ENCODE data around the gene MLLT3.

GRCh38 chr9:20630241-20630943 lies 8.1 kb upstream of the MLLT3 start:
- TF ChIP-seq, protein P1, sequence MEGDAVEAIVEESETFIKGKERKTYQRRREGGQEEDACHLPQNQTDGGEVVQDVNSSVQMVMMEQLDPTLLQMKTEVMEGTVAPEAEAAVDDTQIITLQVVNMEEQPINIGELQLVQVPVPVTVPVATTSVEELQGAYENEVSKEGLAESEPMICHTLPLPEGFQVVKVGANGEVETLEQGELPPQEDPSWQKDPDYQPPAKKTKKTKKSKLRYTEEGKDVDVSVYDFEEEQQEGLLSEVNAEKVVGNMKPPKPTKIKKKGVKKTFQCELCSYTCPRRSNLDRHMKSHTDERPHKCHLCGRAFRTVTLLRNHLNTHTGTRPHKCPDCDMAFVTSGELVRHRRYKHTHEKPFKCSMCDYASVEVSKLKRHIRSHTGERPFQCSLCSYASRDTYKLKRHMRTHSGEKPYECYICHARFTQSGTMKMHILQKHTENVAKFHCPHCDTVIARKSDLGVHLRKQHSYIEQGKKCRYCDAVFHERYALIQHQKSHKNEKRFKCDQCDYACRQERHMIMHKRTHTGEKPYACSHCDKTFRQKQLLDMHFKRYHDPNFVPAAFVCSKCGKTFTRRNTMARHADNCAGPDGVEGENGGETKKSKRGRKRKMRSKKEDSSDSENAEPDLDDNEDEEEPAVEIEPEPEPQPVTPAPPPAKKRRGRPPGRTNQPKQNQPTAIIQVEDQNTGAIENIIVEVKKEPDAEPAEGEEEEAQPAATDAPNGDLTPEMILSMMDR (IDR thresholded peaks at IDR 0.05) = no peak
- TF ChIP-seq POLR2A (IDR thresholded peaks at IDR 0.05) = no peak
